HepG2 (cell line): ENCODE measurements around the gene RASA2. TPM values are rescaled to one million over a fixed set of nuclear protein-coding genes. Genes with fewer than 3 reads are reported as not detected.

ENCODE experiments used
- ATAC-seq: fragments of 200-7000 bp; cut with Tn5 transposase; 3 replicates; pipeline ENCODE4 v1.9.1; 2020; ENCODE audit warnings: mild to moderate bottlenecking, moderate library complexity
- BruUV-seq: library from RNA; stranded (reverse); fragments of 400-500 nt; replicated peaks from 2 replicates; lab custom pipeline; 2021; lab: Mats Ljungman, UMichigan
- CTCF ChIA-PET: fragments of 300-600 bp; formaldehyde crosslinking; extraction: SDS; loops from one replicate; lab custom pipeline; 2021; ENCODE audit warnings: low total read pairs, inconsistent platforms, low intra/inter-chr PET ratio; lab: Yijun Ruan, JAX
- POLR2A ChIA-PET: fragments of 350-600 bp; sonication (Branson Sonifier 250); formaldehyde crosslinking; loops from one replicate; lab custom pipeline; 2020; ENCODE audit warnings: antibody characterized with exemption, inconsistent platforms; lab: Yijun Ruan, JAX
- DNase-seq: peaks from one replicate; pipeline ENCODE4 v3.0.0-alpha.2; 2015; ENCODE audit warnings: low spot score
- FAIRE-seq: peaks from 3 replicates; lab custom pipeline; 2011; peaks lifted over from hg19 to GRCh38; lab: Jason Lieb, UNC
- H2AFZ ChIP-seq: one replicate; pipeline ENCODE4 v1.6.1; 2011; ENCODE audit warnings: low read length, inconsistent platforms
- H3K27ac ChIP-seq: fragments of 300-600 bp; 3 replicates; pipeline ENCODE4 v1.8.0; 2011; ENCODE audit warnings: mixed run types, mild to moderate bottlenecking, mixed read lengths, low read length, inconsistent platforms; ENCODE audit not compliant: insufficient read depth; ENCODE audit errors: extremely low read length
- H3K27me3 ChIP-seq, 2 experiments: fragments of 200-600 bp in 1 of 2; 2 replicates in 1 of 2; 3 replicates in 1 of 2; pipeline versions ENCODE4 v1.6.0 to v1.8.0; 2011; ENCODE audit warnings: low read length in 2 of 2, mild to moderate bottlenecking in 2 of 2, moderate library complexity in 2 of 2, inconsistent platforms in 1 of 2; ENCODE audit not compliant: insufficient read depth in 2 of 2, control insufficient read depth in 1 of 2
- H3K36me3 ChIP-seq, 2 experiments: fragments of 200-600 bp in 1 of 2; replicated peaks in 1 of 2; 2 replicates in 1 of 2; 3 replicates in 1 of 2; pipeline versions ENCODE4 v1.5.1 to v1.8.0; 2011; ENCODE audit warnings: low read length in 2 of 2, inconsistent platforms in 1 of 2; ENCODE audit not compliant: insufficient read depth in 2 of 2, control insufficient read depth in 1 of 2
- H3K4me1 ChIP-seq: 2 replicates; pipeline ENCODE4 v1.5.1; 2012; ENCODE audit warnings: low read length, inconsistent platforms; ENCODE audit not compliant: insufficient read depth
- H3K4me2 ChIP-seq: 2 replicates; pipeline ENCODE4 v1.6.0; 2011; ENCODE audit warnings: low read depth, low read length, inconsistent platforms
- H3K4me3 ChIP-seq, 3 experiments: fragments of 200-600 bp in 1 of 3; sonication (generic), shearing (Covaris generic) in 1 of 3; replicated peaks in 1 of 3; 2 replicates each; pipeline ENCODE4 v1.5.1; 2011 to 2016; ENCODE audit warnings: low read length in 3 of 3, inconsistent platforms in 2 of 3, low read depth in 2 of 3, mild to moderate bottlenecking in 2 of 3, control low read depth in 1 of 3, mixed read lengths in 1 of 3; ENCODE audit not compliant: insufficient read depth in 1 of 3
- H3K79me2 ChIP-seq: one replicate; pipeline ENCODE4 v1.6.1; 2011; ENCODE audit warnings: low read length, inconsistent platforms; ENCODE audit not compliant: insufficient read depth
- H3K9ac ChIP-seq: 2 replicates; pipeline ENCODE4 v1.6.0; 2011; ENCODE audit warnings: mild to moderate bottlenecking, low read depth, low read length, inconsistent platforms; ENCODE audit not compliant: insufficient read depth
- H3K9me3 ChIP-seq: 2 replicates; pipeline ENCODE4 v1.5.1; 2012; ENCODE audit warnings: mild to moderate bottlenecking, low read length
- H4K20me1 ChIP-seq: 2 replicates; pipeline ENCODE4 v1.6.0; 2011; ENCODE audit warnings: inconsistent platforms, mild to moderate bottlenecking, low read length, moderate library complexity; ENCODE audit not compliant: insufficient read depth
- ARNT2 ChIP-seq: sonication (generic); formaldehyde crosslinking; IDR thresholded peaks from 2 replicates; pipeline ENCODE4 v1.8.0; 2022; ENCODE audit warnings: mild to moderate bottlenecking, low read depth, missing genetic modification reagents, moderate library complexity
- ATM ChIP-seq: fragments of 450-650 bp; IDR thresholded peaks from 2 replicates; pipeline ENCODE4 v1.7.1; 2017; ENCODE audit warnings: mild to moderate bottlenecking, borderline replicate concordance
- CENPT ChIP-seq: sonication (generic); formaldehyde crosslinking; IDR thresholded peaks from 2 replicates; pipeline ENCODE4 v1.8.0; 2022; ENCODE audit warnings: low read depth, mild to moderate bottlenecking, moderate library complexity, missing genetic modification reagents
- MXI1 ChIP-seq: IDR thresholded peaks from 3 replicates; pipeline ENCODE4 v1.6.1; 2012; ENCODE audit warnings: low read depth, low read length, inconsistent platforms, borderline replicate concordance
- NFKBIZ ChIP-seq: IDR thresholded peaks from 2 replicates; pipeline ENCODE4 v1.6.1; 2018; ENCODE audit warnings: missing genetic modification reagents, missing compliant biosample characterization
- NR2C2 ChIP-seq: sonication (generic); formaldehyde crosslinking; IDR thresholded peaks from 2 replicates; pipeline ENCODE4 v1.4.0; 2020; ENCODE audit warnings: missing genetic modification reagents, mild to moderate bottlenecking, moderate library complexity, borderline replicate concordance
- SSRP1 ChIP-seq: IDR thresholded peaks from 2 replicates; pipeline ENCODE4 v1.6.1; 2016; ENCODE audit warnings: control low read depth
- TBP ChIP-seq: sonication (generic); formaldehyde crosslinking; IDR thresholded peaks from 2 replicates; pipeline ENCODE4 v1.5.0; 2020; ENCODE audit warnings: missing genetic modification reagents
- THAP11 ChIP-seq: IDR thresholded peaks from 2 replicates; pipeline ENCODE4 v1.6.1; 2016; ENCODE audit warnings: missing biosample characterization, missing genetic modification reagents
- ZNF547 ChIP-seq: sonication (generic); formaldehyde crosslinking; IDR thresholded peaks from 2 replicates; pipeline ENCODE4 v1.5.1; 2020; ENCODE audit warnings: mild to moderate bottlenecking, missing genetic modification reagents
- in situ Hi-C: cut with HindIII; loops from 2 replicates; pipeline ENCODE4 v1.10.0; 2017; ENCODE audit warnings: low pct_unique_long_range_greater_than_20kb; ENCODE audit not compliant: extremely low pct_ligation_motif_present
- intact Hi-C: fragments of 100-400 bp; cut with micrococcal nuclease; formaldehyde crosslinking; loops from one replicate; pipeline ENCODE4 v1.10.0; 2022; ENCODE audit not compliant: unreplicated experiment
- polyA plus RNA-seq, 8 experiments: library from polyadenylated mRNA; depleted of rRNA in 3 of 8; stranded (reverse) in 7 of 8; unstranded in 1 of 8; fragments of >200 nt; fragmentation: Illumina TruSeq in 4 of 8; extraction: Trizol in 4 of 8; gene quantifications; 2 replicates each; pipeline versions ENCODE4 v1.2.1 to v1.2.3, GENCODE V29; 2011 to 2016; ENCODE audit warnings: low read depth in 4 of 8, missing spikeins in 1 of 8, mixed read lengths in 1 of 8; ENCODE audit not compliant: insufficient read depth in 1 of 8
- total RNA-seq, 5 experiments: library from RNA; depleted of rRNA; stranded (reverse); fragments of >200 nt; fragmentation: Illumina TruSeq; extraction: Trizol; gene quantifications; 2 replicates each; pipeline ENCODE4 v1.2.3, GENCODE V29; 2016; ENCODE audit warnings: low read depth in 1 of 5
- TF ChIP-seq, protein P1 (sequence below): sonication (generic); formaldehyde crosslinking; IDR thresholded peaks from 2 replicates; pipeline ENCODE4 v1.5.1; 2020; ENCODE audit warnings: missing genetic modification reagents, mild to moderate bottlenecking, borderline replicate concordance
- TF ChIP-seq, protein P2 (sequence below): sonication (generic); formaldehyde crosslinking; IDR thresholded peaks from 2 replicates; pipeline ENCODE4 v1.4.0; 2020; ENCODE audit warnings: missing genetic modification reagents, borderline replicate concordance
- TF ChIP-seq, protein P3 (sequence below): sonication (generic); formaldehyde crosslinking; IDR thresholded peaks from 2 replicates; pipeline ENCODE4 v1.5.1; 2020; ENCODE audit warnings: mild to moderate bottlenecking, missing genetic modification reagents, moderate library complexity

Gene RASA2
- total and polyA plus RNA-seq, 2 of the 13 experiments (the other 11 are each of a cell fraction or from before 2014, with no cell fraction given), result 5.4 to 8.5 TPM

DNA sequence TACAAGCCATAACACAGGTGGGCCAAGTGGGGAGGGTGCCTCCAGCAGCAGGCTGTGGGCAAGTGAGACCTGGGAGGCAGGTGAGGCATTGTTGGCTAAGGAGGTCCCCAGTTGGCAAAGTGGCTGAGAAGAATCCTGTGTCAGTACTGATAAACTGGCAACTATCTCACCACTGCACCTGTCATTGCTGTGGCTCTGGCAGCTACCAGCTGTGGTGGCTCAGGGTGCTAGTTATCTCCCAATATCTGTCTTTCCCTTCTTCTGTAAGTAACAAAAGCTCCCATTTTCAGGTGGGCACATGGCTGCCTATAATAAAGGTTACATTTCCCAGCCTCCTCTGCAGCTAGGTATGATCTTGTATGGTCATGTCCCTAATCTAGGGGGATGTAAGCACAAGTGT is 170.7 kb downstream of the RASA2 start:
- FAIRE-seq (no peak), DNase-seq (no peak), ATAC-seq (no peak)
- in situ Hi-C loops, result no loop called here
- H3K36me3 ChIP-seq, result no peaks in the 10 kb centered on the region
- CTCF ChIA-PET, result no interaction called here
- H3K4me1 ChIP-seq, result peaks cover 29% of the 10 kb centered on the region
- POLR2A ChIA-PET, result no interaction called here
- H3K4me2 ChIP-seq, result no peak overlapping the region
- H3K9ac ChIP-seq, result no peak overlapping the region
- H3K4me3 ChIP-seq, result no peak overlapping the region
- intact Hi-C loops, result no loop called here
- H3K79me2 ChIP-seq, result no peaks in the 10 kb centered on the region
- TF ChIP-seq, protein P1, sequence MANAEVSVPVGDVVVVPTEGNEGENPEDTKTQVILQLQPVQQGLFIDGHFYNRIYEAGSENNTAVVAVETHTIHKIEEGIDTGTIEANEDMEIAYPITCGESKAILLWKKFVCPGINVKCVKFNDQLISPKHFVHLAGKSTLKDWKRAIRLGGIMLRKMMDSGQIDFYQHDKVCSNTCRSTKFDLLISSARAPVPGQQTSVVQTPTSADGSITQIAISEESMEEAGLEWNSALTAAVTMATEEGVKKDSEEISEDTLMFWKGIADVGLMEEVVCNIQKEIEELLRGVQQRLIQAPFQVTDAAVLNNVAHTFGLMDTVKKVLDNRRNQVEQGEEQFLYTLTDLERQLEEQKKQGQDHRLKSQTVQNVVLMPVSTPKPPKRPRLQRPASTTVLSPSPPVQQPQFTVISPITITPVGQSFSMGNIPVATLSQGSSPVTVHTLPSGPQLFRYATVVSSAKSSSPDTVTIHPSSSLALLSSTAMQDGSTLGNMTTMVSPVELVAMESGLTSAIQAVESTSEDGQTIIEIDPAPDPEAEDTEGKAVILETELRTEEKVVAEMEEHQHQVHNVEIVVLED, result no peak
- TF ChIP-seq, protein P2, sequence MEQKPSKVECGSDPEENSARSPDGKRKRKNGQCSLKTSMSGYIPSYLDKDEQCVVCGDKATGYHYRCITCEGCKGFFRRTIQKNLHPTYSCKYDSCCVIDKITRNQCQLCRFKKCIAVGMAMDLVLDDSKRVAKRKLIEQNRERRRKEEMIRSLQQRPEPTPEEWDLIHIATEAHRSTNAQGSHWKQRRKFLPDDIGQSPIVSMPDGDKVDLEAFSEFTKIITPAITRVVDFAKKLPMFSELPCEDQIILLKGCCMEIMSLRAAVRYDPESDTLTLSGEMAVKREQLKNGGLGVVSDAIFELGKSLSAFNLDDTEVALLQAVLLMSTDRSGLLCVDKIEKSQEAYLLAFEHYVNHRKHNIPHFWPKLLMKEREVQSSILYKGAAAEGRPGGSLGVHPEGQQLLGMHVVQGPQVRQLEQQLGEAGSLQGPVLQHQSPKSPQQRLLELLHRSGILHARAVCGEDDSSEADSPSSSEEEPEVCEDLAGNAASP (CRISPR knock-in tag), result no peak
- TF ChIP-seq NFKBIZ (no peak), TBP (CRISPR knock-in tag) (no peak), ATM (no peak), ARNT2 (CRISPR knock-in tag) (no peak), SSRP1 (CRISPR knock-in tag) (no peak), MXI1 (no peak), NR2C2 (CRISPR knock-in tag) (no peak), CENPT (CRISPR knock-in tag) (no peak), ZNF547 (no peak), THAP11 (CRISPR knock-in tag) (no peak)
- TF ChIP-seq, protein P3, sequence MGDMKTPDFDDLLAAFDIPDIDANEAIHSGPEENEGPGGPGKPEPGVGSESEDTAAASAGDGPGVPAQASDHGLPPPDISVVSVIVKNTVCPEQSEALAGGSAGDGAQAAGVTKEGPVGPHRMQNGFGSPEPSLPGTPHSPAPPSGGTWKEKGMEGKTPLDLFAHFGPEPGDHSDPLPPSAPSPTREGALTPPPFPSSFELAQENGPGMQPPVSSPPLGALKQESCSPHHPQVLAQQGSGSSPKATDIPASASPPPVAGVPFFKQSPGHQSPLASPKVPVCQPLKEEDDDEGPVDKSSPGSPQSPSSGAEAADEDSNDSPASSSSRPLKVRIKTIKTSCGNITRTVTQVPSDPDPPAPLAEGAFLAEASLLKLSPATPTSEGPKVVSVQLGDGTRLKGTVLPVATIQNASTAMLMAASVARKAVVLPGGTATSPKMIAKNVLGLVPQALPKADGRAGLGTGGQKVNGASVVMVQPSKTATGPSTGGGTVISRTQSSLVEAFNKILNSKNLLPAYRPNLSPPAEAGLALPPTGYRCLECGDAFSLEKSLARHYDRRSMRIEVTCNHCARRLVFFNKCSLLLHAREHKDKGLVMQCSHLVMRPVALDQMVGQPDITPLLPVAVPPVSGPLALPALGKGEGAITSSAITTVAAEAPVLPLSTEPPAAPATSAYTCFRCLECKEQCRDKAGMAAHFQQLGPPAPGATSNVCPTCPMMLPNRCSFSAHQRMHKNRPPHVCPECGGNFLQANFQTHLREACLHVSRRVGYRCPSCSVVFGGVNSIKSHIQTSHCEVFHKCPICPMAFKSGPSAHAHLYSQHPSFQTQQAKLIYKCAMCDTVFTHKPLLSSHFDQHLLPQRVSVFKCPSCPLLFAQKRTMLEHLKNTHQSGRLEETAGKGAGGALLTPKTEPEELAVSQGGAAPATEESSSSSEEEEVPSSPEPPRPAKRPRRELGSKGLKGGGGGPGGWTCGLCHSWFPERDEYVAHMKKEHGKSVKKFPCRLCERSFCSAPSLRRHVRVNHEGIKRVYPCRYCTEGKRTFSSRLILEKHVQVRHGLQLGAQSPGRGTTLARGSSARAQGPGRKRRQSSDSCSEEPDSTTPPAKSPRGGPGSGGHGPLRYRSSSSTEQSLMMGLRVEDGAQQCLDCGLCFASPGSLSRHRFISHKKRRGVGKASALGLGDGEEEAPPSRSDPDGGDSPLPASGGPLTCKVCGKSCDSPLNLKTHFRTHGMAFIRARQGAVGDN (CRISPR knock-in tag), result no peak
- H3K27ac ChIP-seq, result no peak overlapping the region
- H2AFZ ChIP-seq, result no peak overlapping the region
- no TSS peak for BruUV-seq
- peaks cover 3 to 35% of the 10 kb centered on the region in 2 experiments for H3K27me3 ChIP-seq
- H3K9me3 ChIP-seq, result no peaks in the 10 kb centered on the region
- no peaks in the 10 kb centered on the region for H4K20me1 ChIP-seq
